Activated effector memory CD4-positive, alpha-beta T cell treated with anti-CD3 and anti-CD28 coated beads, Interleukin-2, amount 50 U/mL, for 16 hours (primary cell): ENCODE results near the gene FAM135A.
"Not testable (repeated sequence)": the region's sequence is repeated elsewhere in the genome, so short reads cannot be mapped to it uniquely, and the experiment has no call there.

Experiments used
- DNase-seq: peaks from one replicate; pipeline ENCODE4 v3.0.0-alpha.2; 2020

FAM135A gene

DNA sequence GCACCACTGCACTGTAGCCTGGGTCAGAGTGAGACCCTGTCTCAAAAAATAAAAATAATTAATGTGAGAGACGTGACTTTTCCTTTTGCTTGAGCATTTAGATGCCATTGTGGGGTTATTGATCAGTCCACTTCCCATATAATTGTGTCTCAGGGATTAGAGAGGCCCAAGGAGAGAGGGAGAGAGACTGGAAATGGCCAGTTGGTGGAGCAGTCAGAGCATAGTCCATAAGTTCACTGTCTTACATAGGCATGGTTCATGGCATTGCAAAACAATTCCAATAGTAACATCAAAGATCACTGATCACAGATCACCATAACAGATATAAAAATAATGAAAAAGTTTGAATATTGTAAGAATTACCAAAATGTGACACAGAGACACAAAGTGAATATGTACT, 138.3 kb downstream of the FAM135A start:
- DNase-seq, result no peak

DNA sequence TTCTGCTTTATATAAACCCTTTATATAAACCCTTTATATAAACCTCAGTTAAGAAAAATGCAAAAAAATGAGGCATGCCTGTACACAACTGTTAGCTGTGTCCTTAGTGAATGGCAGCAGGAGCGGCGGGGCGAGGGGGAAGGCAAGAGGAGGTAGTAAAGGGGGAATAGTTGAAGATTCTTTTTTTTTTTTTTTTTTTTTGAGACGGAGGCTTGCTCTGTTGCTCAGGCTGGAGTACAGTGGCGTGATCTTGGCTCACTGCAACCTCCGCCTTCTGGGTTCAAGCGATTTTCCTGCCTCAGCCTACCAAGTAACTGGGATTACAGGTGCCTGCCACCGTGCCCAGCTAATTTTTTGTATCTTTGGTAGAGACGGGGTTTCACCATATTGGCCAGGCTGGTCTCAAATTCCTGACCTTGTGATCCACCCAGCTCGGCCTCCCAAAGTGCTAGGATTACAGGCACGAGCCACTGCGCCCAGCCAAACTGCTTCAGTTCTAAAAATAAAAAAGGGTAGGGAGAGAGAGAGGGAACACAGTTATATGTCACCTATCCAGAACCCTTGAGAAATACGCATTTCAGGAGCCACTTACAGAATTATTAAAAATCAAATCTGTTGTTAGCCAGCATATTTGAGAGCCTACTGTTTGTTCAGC, 139.1 kb downstream of the FAM135A start:
- not testable (repeated sequence) for DNase-seq

DNA sequence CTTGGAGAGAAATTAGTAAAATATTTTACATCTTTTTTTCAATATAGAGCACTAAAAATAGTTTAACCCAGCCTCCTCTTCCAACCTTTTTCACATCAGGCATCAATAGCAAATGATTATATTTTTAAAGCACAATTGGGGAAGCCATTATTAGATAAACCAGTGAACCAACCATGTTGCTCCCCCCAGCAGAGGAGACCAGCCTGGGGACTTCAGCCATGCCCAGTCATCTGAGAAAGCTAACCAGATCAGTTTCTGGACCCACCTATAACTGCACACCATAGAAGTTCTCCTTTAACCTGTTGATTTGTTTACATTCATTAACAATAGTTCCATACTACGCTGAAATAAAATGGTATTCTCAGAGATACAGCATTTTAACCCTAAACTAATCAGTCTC, 139.7 kb downstream of the FAM135A start:
- no peak for DNase-seq

DNA sequence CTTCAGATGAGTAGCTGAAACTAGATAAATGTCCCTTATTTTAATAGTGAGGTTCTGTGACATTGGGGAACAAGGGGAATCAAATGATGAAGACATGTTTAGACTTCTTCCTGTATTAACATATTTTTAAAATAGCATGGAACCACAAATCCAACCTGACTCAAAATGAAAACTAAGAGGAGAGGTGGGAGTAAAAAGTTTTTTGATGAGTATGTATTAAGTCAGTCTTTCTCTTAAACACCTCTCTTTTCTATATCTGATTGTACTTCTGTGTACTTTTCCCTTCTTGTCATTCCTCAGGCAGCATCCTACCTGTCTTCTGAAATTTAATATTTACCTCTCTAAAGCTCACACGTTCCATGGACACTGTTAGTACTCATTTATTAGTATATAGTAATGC, 144.7 kb downstream of the FAM135A start:
- DNase-seq, result no peak

DNA sequence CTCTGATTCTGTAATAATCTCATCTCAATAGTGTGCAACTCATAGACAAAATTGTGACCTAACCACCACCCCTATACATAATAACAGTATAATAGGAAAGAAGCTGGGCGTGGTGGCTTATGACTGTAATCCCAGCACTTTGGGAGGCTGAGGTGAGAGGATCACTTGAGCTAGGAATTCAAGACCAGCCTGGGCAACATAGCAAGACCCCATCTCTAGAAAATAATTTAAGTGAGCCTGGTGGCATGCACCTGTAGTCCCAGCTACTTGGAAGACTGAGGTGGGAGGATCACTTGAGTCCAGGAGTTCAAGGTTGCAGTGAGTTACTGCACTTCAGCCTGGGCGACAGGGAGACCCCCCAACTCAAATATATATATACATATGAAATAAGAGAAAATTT, 149.1 kb downstream of the FAM135A start:
- DNase-seq, result not testable (repeated sequence)

DNA sequence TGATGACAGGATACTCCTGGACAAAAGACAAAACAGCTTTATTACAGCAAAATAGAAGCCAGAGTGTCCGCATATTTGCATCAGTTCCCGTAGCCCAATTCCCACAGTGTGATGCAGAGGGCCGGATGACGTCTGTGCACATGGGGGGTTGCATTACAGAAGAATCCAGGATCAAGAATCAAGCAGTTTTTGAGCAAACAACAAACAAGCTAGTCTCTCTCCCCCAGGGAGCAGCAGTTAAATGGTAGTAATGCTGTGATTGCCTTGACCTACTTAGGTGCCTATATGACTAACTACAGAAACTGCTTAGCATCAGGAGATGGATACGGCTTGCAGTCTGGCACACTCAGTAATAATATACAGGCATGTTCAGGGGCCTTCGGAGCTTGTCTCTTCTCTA, 150.2 kb downstream of the FAM135A start:
- no peak for DNase-seq

DNA sequence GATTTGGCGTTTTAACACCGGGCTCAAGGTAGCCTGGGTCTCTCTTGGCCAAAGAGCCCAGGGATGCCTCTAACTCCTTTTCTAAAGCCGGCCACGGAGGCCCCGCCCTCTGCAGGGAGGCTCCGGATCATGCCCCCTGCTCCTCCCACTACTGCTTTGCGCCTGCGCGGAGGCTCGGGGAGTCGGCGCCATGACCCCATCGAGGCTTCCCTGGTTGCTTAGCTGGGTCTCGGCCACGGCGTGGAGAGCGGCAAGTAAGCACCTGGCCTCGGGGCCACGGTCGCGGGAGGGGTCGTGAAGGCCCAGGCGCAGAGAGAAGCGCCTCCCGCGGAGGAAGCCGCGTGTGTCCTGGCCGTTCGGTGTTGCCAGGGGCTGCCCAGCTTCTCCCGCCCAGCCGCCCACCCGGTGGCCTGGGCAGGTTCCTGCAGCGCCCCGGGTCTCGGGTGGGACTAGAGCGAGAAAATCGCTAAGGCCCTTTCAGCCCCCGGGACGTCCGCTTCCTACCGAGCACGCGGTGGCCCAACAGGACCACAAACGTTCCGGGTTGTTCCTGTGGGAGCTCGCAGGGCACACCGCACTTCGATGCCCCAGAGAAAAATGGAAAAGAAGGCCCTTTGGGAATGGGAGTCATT, 153.6 kb downstream of the FAM135A start, which contains the start of gene SDHAF4:
SDHAF4 (plus strand) TSS at position 180 of the 632 bp plus-strand sequence; CDS start at position 191, 11 bp downstream.
- DNase-seq, result peak; percentile 98

DNA sequence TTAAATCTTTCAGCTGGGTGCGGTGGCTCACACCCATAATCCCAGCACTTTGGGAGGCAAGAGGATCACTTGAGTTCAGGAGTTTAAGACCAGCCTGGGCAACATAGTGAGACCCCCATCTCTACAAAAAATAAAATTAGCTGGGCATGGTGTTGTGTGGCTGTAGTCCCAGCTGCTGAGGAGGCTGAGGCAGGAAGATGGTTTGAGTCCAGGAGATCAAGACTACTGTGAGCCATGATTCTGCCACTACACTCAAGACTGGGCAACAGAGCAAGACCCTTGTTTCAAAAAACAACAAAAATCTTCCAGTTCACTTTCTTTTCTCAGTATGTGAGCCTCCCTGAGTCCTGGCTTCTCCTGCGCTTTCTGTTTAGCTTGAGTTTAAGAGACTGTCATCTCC, 161.3 kb downstream of the FAM135A start:
- no peak for DNase-seq

DNA sequence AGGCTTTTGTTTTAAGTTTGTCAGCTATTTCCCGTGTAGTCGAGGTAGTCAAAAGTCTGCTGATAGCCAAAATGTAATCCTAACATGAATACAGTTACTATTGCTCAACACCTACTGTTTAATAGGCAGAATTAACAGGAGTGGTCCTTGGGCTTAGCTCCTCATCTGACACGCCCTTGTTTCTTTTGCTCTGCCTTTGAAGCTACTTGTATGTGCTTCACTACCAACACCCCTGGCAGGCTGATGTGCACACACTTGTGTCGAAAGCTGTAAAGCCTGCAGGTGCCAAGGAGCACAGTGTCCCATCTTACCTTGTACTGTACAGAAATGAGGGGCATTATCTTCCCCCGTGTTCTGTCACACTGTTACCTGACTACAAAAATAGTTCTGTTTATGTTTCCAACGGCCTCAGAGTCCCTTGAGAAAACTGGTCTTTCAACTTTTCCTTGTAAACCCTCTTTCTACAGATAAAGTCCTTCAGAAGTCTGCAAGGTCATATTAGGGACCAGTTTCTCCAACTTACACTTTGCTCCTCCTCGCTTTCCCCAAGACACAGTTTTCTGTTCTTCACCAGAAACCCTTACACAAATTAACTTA, 162.7 kb downstream of the FAM135A start:
- DNase-seq, result no peak

DNA sequence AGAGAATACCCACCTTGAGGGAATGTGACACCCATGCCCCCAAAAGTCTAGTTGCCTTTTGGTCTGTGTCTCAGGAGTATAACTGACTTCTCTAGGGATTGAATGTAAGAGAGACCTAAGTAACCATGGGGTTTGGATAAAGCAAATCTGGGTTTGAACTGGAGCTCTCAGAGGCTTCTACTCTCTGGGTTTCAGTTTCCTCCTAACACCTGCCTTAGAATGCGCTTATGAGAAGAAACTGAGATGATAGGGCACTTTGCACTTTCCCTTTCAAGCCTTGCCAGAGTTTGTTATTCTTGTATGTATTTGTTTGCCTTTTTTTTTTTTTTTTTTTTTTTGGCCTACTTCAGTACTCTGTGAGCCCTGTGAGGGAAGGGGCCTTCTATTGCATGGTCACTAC, 172.8 kb downstream of the FAM135A start:
- no peak for DNase-seq

DNA sequence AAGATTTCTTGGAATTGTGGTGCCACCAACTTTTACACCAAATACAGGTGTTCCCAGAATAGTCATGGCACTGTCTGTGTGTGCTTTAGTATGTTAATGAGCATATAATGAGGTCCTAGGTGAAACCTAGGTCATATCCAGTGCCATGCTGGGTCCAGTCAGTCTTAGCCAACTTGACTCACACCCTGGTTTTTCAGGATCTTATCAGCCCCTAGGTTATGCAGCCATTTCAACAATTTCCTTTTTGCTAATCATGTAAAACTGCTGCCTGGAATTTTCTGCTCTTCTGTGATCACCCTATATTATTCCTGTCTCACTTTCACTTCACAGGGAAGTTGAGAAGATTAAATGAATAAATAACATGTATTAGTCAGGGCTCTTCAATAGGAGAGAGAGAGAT, 177.1 kb downstream of the FAM135A start:
- no peak for DNase-seq

DNA sequence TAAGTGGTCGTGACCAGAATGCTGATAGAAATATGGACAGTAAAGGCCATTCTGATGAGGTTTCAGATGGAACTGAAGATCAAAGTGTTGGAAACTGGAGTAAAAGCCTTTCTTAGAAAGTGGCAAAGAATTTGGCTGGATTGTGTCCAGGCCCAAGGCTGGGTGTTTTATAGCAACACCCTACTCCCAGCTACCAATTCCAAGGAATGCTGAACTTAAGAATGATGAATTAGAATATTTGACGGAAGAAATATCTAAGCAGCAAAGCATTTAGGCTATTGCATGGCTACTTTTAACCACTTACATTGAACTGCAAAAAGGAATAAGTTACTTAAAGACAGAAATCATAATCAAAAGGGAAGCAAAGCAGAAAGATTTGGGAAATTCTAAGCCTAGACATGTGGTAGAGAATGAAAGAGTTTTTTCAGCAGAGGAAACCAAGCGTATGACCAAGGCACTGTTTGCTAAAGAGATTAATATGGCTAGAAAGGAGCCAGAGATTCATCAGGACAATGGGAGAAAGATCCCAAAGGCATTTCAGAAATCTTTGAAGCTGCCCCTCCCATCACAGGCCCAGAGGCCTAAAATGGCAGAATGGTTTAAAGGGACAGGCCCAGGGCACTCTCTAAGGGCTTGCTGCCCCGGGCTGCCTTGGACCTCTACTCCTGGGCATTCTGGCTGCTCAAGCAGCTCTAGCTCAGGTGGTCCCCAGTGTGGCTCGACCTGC, 179.2 kb downstream of the FAM135A start:
- DNase-seq, result no peak

DNA sequence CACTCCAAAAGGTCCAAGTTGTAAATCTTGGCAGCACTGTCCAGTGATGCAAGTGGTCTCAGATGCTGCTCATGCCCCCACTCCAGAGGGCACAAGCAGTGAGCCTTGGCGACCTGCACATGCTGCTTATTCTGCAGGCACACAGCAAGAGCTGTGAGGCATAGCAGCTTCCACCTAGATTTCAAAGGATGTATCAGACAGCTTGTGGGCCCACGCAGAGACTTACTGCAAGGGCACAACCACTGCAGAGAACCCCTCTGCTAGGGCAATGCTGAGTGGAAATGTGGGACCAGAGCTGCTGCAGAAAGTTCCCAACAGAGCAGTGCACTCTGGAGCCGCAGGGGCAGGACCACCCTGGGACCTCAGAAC, 179.8 kb downstream of the FAM135A start:
- DNase-seq, result no peak

DNA sequence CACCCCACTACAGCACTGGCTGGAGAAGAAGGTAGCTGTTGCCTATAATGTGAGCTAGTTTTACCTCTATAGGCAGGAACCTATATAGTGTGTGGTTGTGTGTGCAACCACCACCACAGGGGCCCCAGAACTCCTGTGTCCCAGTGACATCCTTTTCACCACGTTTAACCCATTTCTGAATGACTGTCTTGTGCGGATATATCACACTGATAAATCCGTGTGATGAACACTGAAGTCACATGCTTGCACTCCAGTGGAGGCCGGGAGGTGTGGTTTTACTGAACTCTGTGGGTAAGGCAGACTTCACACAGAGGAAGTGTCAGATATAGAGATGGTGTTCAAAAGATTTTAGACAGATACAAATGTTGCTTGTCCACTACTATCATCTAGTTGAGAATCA, 185.9 kb downstream of the FAM135A start:
- no peak for DNase-seq

DNA sequence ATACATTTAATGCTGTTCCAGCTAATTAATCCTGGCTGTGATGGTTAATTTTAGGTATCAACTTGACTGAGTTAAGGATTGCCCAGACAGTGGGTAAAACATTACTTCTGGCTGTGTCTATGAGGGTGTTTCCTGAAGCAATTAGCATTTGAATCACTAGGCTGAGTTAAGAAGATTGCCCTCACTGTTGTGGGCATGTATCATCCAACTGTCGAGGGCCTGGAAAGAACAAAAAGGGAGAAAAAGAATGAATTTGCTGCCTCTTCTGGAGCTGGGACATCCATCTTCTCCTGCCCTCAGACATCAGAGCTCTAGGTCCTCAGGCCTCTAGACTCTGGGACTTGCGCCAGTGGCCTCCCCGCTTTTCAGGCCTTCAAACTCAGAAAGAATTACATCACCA, 187.7 kb downstream of the FAM135A start:
- DNase-seq, result no peak

DNA sequence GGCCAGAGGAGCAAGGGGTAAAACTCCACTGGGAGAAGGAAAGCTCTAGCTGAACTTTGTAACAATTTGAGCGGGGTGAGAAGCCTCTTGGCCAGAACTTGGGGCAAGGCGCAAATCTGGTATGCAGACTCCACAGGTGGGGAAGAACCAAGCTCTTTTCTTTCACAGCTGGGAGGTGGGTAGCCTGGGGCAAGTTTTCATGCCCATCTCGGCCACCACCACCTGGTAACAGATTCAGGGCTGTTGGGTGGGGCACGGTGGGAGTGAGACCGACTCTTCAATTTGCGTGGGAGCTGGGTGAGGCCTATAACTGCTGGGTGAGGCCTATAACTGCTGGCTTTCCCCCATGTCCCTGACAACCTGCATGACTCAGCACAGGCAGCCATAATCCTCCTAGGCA, 190.9 kb downstream of the FAM135A start:
- DNase-seq, result no peak

DNA sequence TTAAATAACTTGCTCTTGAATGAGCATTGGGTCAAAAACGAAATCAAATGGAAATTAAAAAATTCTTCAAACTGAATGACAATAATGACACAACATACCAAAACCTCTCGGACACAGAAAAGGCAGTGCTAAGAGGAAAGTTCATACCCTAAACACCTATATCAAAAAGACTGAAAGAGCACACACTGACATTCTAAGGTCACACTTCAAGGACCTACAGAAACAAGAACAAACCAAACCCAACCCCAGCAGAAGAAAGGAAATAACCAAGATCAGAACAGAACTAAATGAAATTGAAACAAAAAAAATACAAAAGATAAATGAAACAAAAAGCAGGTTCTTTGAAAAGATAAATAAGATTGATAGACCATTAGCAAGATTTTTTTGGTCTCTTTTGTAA, 194.1 kb downstream of the FAM135A start:
- not testable (repeated sequence) for DNase-seq

DNA sequence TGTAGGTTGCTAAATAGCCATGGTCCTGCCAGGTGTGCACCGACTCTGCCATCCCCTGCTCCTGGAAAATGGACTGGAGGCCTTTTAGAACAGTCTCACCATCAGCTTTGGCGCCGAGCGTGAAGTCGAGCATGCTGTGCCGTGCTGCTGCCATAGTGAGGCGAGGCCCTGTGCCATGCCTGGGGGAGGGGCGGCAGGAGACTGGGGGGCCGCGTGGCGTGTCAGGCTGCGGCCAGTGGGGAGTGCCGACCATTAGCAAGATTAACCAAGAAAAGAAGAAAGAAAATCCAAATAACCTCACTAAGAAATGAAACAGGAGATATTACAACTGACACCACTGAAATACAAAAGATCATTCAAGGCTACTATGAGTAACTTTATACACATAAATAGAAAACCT, 195.9 kb downstream of the FAM135A start:
- DNase-seq, result not testable (repeated sequence)
